GM19099 (cell line): ENCODE measurements around the gene USP33.
A peak's percentile ranks its signal among the peaks of the same experiment; 100 is the strongest.

Experiments used
- POLR2A ChIP-seq: IDR thresholded peaks from 3 replicates; pipeline ENCODE4 v1.6.1; 2011; ENCODE audit warnings: low read depth; ENCODE audit not compliant: insufficient read length; ENCODE audit errors: extremely low read depth

Gene USP33

GRCh38 chr1:77682460-77683159, 77.0 kb downstream of the USP33 start, which contains the start of gene ZZZ3:
TSS of gene ZZZ3 (minus strand) at chr1:77682658. CDS start at chr1:77633354, 49,304 bp downstream.
- TF ChIP-seq POLR2A: peak; percentile 62

- TF ChIP-seq POLR2A: no peak
Measured at GRCh38 chr1:77680173-77680572, 79.5 kb downstream of the USP33 start.

- no peak for TF ChIP-seq POLR2A
Measured at GRCh38 chr1:77678660-77679610, 80.7 kb downstream of the USP33 start.

- TF ChIP-seq POLR2A: no peak
Measured at GRCh38 chr1:77673716-77674355, 85.8 kb downstream of the USP33 start.

- TF ChIP-seq POLR2A: no peak
Measured at GRCh38 chr1:77673030-77673429, 86.6 kb downstream of the USP33 start.

GRCh38 chr1:77672374-77672773, 87.3 kb downstream of the USP33 start:
- TF ChIP-seq POLR2A: no peak

GRCh38 chr1:77671836-77672235, 87.8 kb downstream of the USP33 start:
- TF ChIP-seq POLR2A: no peak

- no peak for TF ChIP-seq POLR2A
Measured at GRCh38 chr1:77670330-77670729, 89.3 kb downstream of the USP33 start.

GRCh38 chr1:77668924-77669449, 90.7 kb downstream of the USP33 start:
- TF ChIP-seq POLR2A: no peak

GRCh38 chr1:77664939-77665516, 94.6 kb downstream of the USP33 start:
- no peak for TF ChIP-seq POLR2A

GRCh38 chr1:77661696-77662095, 98.0 kb downstream of the USP33 start:
- no peak for TF ChIP-seq POLR2A

- TF ChIP-seq POLR2A: no peak
Measured at GRCh38 chr1:77659879-77660593, 99.6 kb downstream of the USP33 start.

- TF ChIP-seq POLR2A: no peak
Measured at GRCh38 chr1:77658271-77658670, 101.4 kb downstream of the USP33 start.

GRCh38 chr1:77655431-77655974, 104.1 kb downstream of the USP33 start:
- no peak for TF ChIP-seq POLR2A
